NCI-H2107 treated with DMSO at 0.1 percent for 48 hours (cell line): Measurements from ENCODE around the gene LRRFIP2.
"Not testable (repeated sequence)": the region's sequence is repeated elsewhere in the genome, so short reads cannot be mapped to it uniquely, and the experiment has no call there.

Experiments used
- DNase-seq: peaks from one replicate; lab custom pipeline; 2025; ENCODE audit not compliant: unreplicated experiment; lab: John Stamatoyannopoulos, UW

Gene LRRFIP2

DNA sequence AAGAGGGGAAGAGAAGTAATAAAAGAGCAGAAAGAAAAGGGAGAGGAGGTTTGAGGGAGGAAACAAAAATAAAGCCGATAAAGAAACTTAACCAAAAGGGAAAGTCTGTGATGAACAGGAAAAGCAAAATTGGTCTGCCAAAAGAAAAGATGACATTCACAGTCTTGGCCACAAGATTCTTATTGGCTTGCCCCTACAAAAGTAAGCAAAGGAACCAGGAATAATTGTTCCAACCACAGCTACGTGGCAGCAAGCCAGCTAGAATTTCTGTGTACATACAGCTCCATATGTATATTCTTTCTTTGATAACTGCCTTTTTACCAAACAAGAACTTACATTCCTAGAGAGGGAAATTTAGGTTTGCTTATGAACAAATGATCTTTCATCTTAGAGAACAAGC is 101.5 kb downstream of the LRRFIP2 start:
- peak; percentile 0 for DNase-seq

DNA sequence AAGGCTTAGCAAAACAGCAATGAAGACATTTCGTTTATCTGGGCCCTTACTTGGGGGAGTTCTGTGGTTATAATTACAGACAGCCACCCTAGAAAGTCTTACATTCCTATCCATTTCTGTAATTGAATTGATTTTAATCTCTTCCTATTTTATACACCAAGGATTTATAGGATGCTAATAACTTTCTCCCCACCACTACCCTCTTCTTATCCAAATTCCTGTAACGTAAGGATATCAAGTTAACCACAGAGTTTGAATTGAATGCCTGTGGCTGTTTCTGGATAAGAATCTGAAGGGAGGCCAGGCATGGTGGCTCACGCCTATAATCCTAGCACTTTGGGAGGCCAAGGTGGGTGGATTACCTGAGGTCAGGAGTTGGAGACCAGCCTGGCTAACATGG is 102.5 kb downstream of the LRRFIP2 start:
- DNase-seq: no peak

DNA sequence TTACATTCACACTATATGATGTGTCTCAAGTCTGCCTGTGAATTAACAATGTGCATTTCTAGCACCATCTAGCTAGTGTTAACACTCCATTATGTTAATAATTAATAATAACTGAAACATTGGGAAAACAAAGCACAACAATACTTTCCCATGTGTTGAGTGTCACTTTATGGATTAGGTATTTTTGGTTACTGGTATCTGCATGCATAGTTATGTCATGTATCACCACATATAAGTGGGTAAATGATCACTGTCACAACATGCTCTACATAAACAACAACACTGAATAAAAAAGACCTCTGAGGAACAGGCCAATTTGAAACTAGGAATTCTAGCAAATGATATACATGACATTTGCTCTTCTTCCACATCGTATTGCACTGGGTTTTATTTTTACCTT is 106.4 kb downstream of the LRRFIP2 start:
- DNase-seq: no peak

- DNase-seq: no peak
These were observed 106.8 kb downstream of the LRRFIP2 start for GRCh38 chr3:37067577-37067976.

DNA sequence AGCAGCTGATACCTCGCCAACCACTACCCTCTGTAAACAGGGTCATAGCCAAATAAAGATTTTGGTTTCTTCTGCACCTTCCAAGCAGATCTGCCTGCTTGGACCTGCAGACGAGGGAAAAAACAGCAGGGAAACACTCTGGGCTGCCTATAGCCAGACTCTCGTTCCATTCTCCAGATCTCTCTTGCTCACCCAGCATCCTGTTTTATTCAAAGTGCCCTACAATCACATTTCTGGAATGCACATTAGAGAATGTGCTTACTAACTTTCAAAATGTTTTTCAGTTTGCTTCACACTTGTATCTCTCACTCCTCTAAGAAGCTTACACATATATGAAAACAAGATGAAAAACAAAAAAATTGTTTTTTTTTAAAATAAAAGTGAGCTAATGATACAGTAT is 109.6 kb downstream of the LRRFIP2 start:
- DNase-seq: no peak

DNA sequence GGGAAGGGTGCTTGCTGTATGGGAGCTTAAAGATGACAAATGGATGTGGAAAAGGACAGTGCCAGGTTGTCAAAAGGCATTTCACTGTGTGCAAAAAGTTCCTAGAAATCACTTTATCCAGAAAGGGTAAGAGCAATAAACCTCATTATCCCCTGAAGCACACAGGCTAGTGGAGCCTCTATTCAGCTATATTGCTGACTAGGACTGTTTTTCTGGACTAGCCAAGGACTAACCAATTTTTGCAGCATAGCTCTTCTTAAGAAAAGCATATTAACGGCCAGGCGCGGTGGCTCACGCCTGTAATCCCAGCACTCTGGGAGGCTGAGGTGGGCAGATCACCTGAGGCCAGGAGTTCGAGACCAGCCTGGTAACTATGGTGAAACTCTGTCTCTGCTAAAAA is 116.3 kb downstream of the LRRFIP2 start:
- no peak for DNase-seq

- no peak for DNase-seq
These were observed 117.6 kb downstream of the LRRFIP2 start for GRCh38 chr3:37056826-37057225.

- not testable (repeated sequence) for DNase-seq
These were observed 119.3 kb downstream of the LRRFIP2 start for GRCh38 chr3:37055077-37055476.

GRCh38 chr3:37054370-37054769 is 120.0 kb downstream of the LRRFIP2 start:
- DNase-seq: peak; percentile 13

DNA sequence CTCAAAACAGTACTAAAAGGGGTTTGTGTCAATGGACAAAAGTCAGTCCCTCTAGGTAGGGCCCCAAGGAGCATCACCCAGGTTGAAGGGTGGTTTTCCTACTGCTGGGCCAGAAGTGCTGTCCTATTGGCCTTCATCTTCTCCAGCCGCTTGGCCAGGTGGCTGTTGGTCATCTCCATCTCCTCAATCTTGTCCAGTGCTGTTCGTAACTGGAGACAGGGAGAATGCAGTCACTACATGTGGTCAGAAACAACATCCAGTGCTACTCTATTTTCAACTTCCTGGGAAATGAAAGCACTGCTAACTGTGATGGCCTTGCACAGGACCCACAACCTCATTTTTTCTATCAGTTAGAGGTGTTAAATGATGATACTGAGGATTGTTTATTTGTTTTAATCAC is 120.6 kb downstream of the LRRFIP2 start:
- DNase-seq: no peak

- DNase-seq: no peak
These were observed 121.0 kb downstream of the LRRFIP2 start for GRCh38 chr3:37053337-37053736.

DNA sequence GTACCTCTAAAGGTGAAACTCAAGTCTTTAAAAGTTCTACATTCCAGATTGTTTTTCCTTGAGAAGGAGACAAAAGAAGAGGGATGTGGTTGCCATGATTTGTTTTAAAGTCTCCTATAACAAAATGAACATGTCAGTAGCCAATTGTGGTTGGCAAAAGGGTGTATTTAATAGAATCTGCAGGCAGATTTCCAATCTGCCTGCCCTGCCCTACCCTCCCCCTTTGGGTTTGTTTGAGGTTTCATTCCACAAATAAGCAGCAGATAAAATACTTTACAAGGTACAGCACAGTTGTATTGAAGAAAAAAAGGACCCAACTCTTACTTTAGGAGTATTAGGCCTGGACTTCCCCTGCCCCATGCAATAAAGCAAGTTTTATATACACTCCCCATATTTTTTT is 121.5 kb downstream of the LRRFIP2 start:
- no peak for DNase-seq

DNA sequence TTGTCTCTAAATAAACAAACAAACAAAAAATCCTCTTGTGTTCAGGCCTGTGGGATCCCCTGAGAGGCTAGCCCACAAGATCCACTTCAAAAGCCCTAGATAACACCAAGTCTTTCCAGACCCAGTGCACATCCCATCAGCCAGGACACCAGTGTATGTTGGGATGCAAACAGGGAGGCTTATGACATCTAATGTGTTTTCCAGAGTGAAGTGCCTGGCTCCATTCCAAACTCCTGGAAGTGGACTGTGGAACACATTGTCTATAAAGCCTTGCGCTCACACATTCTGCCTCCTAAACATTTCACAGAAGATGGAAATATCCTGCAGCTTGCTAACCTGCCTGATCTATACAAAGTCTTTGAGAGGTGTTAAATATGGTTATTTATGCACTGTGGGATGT is 124.1 kb downstream of the LRRFIP2 start:
- no peak for DNase-seq

- not testable (repeated sequence) for DNase-seq
These were observed 131.7 kb downstream of the LRRFIP2 start for GRCh38 chr3:37042712-37043111.

GRCh38 chr3:37041546-37042195 is 132.7 kb downstream of the LRRFIP2 start:
- no peak for DNase-seq

- no peak for DNase-seq
These were observed 134.2 kb downstream of the LRRFIP2 start for GRCh38 chr3:37040231-37040630.

- no peak for DNase-seq
These were observed 135.1 kb downstream of the LRRFIP2 start for GRCh38 chr3:37039161-37039846.

- no peak for DNase-seq
These were observed 137.0 kb downstream of the LRRFIP2 start for GRCh38 chr3:37037352-37037751.

GRCh38 chr3:37032961-37033360 is 141.4 kb downstream of the LRRFIP2 start:
- DNase-seq: no peak

DNA sequence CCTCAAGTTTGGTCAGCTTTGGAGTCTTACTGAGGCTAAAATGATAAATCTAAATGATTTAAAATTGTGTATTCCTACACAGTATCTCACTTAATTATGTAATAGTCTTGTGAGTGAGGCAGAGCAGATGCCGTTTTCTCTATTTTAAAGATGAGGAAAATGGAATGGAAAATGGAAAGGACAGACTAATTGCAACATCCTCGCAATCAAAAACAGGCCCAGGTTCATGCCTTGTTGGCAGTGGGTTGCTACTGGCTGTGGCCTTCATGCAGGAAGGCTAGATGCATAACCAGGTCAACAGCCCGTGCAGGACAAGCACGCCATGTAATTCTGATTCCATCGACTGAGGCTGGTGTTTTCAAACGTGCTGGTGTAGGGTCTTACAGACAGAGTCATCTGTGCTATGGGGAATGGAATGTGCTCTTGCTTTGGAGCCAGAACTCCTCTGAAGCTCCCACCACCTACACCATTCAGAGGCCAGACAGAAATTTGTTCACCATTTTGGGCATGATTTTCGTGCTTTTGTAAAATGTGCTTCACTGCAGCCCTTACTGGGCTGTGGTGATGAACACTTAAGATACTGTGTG is 143.2 kb downstream of the LRRFIP2 start:
- no peak for DNase-seq

DNA sequence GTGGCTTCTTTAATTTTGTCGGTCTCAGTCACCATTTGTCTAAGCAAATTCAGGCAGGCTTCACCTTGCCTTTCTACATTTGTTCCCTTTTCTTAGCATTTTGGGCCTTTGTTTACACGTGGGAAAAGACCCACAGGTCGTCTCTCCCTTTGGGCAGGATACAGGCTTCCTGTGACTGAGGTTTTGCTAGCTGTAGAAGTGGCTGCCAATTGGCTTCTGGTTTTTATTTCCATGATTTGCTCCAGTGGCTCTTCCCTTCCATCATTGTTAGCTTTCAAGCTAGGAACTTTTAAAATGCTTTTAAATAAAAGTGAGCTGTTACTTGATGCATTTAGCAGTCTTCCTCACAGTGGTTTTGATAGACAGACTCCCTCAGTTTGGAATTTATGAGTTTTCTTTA is 143.8 kb downstream of the LRRFIP2 start:
- no peak for DNase-seq

DNA sequence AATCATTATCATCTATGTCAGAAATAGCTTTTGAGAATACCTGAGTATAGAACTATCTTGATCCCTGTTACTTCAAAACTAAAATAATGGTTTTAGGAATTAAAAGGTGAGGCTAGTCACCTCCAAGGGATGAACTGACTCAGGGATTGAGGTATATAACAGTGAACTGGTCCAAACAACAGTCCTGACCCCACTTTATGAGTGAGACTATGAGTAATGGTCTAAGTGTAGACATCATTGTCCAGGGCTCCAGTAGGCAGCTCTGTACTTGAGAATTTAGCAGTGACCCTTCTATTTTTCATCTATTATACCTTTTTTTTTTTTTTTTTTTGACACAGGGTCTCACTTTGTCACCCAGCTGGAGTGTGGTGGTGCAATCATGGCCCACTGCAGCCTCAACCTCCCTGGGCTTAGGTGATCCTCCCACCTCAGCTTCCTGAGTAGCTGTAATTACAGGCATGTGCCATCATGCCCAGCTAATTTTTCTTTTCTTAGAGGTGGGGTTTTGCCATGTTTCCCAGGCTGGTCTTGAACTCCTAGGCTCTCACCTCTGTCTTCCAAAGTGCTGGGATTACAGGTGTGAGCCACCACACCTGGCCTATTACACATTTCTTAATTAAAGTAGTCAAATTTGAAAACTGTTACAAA is 144.7 kb downstream of the LRRFIP2 start:
- no peak for DNase-seq
